ENCODE results near the gene FRAT1. TPM values are rescaled to one million over a fixed set of nuclear protein-coding genes. Genes with fewer than 3 reads are reported as not detected.

Gene FRAT1
- total and polyA plus RNA-seq, 2 of the 13 experiments (the other 11 are each of a cell fraction or from before 2014, with no cell fraction given), result 1.7 to 2.3 TPM

- no peak for TF ChIP-seq REST (IDR thresholded peaks at IDR 0.05; ENCODE audit: borderline replicate concordance in 1 of 2, low read depth in 1 of 2, low read length in 2 of 2)
- TF ChIP-seq GMEB1 (CRISPR knock-in tag; IDR thresholded peaks at IDR 0.05; ENCODE audit: borderline replicate concordance), result no peak
- TF ChIP-seq SRSF4 (IDR thresholded peaks at IDR 0.05; ENCODE audit: low read depth, low read length, poor library complexity, severe bottlenecking), result no peak
- TF ChIP-seq ZNF614 (CRISPR knock-in tag; IDR thresholded peaks at IDR 0.05; ENCODE audit: borderline replicate concordance), result no peak
- no peak for TF ChIP-seq PITX1 (CRISPR knock-in tag; IDR thresholded peaks at IDR 0.05)
- TF ChIP-seq ZNF773 (CRISPR knock-in tag; IDR thresholded peaks at IDR 0.05; ENCODE audit: borderline replicate concordance), result no peak
- TF ChIP-seq MXD4 (CRISPR knock-in tag; IDR thresholded peaks at IDR 0.05), result no peak
These were observed 17.4 kb downstream of the FRAT1 start (continued) for GRCh38 chr10:97336446-97336845.

All from HepG2 (cell line).